ENCODE data around the gene RNF149.

RNF149 gene, protein sequence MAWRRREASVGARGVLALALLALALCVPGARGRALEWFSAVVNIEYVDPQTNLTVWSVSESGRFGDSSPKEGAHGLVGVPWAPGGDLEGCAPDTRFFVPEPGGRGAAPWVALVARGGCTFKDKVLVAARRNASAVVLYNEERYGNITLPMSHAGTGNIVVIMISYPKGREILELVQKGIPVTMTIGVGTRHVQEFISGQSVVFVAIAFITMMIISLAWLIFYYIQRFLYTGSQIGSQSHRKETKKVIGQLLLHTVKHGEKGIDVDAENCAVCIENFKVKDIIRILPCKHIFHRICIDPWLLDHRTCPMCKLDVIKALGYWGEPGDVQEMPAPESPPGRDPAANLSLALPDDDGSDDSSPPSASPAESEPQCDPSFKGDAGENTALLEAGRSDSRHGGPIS

DNA sequence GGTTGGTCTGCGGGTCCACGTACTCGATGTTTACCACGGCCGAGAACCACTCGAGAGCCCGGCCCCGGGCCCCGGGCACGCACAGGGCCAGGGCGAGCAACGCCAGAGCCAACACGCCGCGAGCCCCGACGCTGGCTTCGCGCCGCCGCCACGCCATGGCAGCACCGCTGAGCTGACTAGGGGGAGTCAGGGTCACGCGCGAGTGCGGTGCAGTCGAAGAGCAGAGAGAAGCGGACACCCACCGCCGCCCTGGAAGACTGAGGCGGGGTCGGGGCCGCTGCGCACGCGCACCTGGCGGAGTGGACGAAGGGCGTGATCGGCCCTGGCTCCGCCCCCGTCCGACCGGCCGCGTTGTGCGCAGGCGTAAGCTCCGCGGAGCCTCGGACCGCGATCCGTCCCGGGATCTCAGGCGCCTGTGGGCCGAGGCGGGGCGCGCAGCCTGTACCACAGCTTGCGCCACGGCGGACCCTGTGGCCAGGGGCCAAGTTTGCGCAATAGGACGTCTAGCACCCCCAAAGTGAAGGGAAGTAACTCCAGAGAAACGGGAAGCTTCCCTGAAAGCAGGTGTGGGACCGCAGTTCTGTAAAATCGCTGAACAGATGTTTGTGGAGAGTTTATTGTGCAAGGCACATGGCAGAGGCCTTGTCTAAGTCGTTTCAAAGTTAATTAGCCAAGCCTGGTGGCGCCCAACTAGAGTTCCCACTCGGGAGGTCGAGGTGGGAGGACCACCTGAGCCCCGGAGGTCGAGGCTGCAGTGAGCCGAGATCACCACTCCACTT lies at the start of gene RNF149:
TSS of gene RNF149 (minus strand) at position 270 of the 779 bp plus-strand sequence. CDS start at position 157, 113 bp downstream.
- Histone ChIP-seq H4K20me1 (ENCODE audit: insufficient read depth, low read length) (no peaks in the 10 kb centered on the region), H3K9me2 (ENCODE audit: low read depth, low read length) (no peaks in the 10 kb centered on the region), H3K4me2 (ENCODE audit: low read length) (peak within 1 kb of the TSS; percentile 68), H3K27ac (ENCODE audit: low read depth, low read length, poor library complexity, severe bottlenecking) (peak within 1 kb of the TSS; percentile 19), H2AFZ (ENCODE audit: low read length) (peak within 1 kb of the TSS; percentile 12; the same call in 1 of the 2 replicates), H3K36me3 (ENCODE audit: insufficient read depth, low read length) (no peaks in the 10 kb centered on the region), H3K79me2 (ENCODE audit: insufficient read depth, low read length) (no peaks in the 10 kb centered on the region), H3K27me3 (ENCODE audit: insufficient read depth, low read length) (no peaks in the 10 kb centered on the region), H3F3A (ENCODE audit: insufficient read depth, low read length) (no peaks in the 10 kb centered on the region), H3K4me3 (ENCODE audit: low read depth, low read length, poor library complexity, severe bottlenecking) (peak within 1 kb of the TSS; percentile 75), H3K9ac (ENCODE audit: low read length) (peak within 1 kb of the TSS; percentile 77), H3K9me3 (ENCODE audit: low read length) (no peaks in the 10 kb centered on the region), H3K4me1 (ENCODE audit: insufficient read depth, low read length, severe bottlenecking) (peaks cover 52% of the 10 kb centered on the region)
- TF ChIP-seq EZH2 (IDR thresholded peaks at IDR 0.05; ENCODE audit: borderline replicate concordance, low read length), result no peak
- TF ChIP-seq, protein P1, sequence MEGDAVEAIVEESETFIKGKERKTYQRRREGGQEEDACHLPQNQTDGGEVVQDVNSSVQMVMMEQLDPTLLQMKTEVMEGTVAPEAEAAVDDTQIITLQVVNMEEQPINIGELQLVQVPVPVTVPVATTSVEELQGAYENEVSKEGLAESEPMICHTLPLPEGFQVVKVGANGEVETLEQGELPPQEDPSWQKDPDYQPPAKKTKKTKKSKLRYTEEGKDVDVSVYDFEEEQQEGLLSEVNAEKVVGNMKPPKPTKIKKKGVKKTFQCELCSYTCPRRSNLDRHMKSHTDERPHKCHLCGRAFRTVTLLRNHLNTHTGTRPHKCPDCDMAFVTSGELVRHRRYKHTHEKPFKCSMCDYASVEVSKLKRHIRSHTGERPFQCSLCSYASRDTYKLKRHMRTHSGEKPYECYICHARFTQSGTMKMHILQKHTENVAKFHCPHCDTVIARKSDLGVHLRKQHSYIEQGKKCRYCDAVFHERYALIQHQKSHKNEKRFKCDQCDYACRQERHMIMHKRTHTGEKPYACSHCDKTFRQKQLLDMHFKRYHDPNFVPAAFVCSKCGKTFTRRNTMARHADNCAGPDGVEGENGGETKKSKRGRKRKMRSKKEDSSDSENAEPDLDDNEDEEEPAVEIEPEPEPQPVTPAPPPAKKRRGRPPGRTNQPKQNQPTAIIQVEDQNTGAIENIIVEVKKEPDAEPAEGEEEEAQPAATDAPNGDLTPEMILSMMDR (IDR thresholded peaks at IDR 0.05; ENCODE audit: low read length), result no peak

DNA sequence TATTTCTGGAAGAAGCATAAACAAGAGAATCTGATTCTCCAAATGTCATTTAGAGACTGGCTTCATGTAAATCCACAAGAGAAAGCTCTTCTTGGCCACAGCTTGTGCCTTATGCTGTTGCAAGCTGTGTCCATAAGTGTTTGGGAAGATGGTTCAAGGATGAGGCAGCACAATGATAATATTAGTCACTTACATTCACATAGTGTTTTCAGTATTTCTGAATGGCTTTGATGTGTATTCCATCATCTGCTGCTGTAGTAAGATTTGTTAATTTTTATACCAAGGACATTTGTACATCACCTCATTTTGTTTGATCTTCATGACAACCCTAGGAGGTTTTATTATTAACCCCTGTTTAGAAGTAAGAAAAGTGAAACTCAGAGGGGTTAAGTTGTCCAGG lies 48.9 kb upstream of the RNF149 start:
- Histone ChIP-seq H3K4me1 (ENCODE audit: insufficient read depth, low read length, severe bottlenecking) (no peaks in the 10 kb centered on the region), H3K9me2 (ENCODE audit: low read depth, low read length) (no peaks in the 10 kb centered on the region), H3K9ac (ENCODE audit: low read length) (no peak overlapping the region), H3K9me3 (ENCODE audit: low read length) (no peaks in the 10 kb centered on the region), H3K79me2 (ENCODE audit: insufficient read depth, low read length) (no peaks in the 10 kb centered on the region), H3K27me3 (ENCODE audit: insufficient read depth, low read length) (no peaks in the 10 kb centered on the region), H3K4me2 (ENCODE audit: low read length) (no peak overlapping the region), H3K4me3 (ENCODE audit: low read depth, low read length, poor library complexity, severe bottlenecking) (no peak overlapping the region), H3F3A (ENCODE audit: insufficient read depth, low read length) (no peaks in the 10 kb centered on the region), H3K27ac (ENCODE audit: low read depth, low read length, poor library complexity, severe bottlenecking) (no peak overlapping the region), H4K20me1 (ENCODE audit: insufficient read depth, low read length) (no peaks in the 10 kb centered on the region), H3K36me3 (ENCODE audit: insufficient read depth, low read length) (no peaks in the 10 kb centered on the region), H2AFZ (ENCODE audit: low read length) (no peak overlapping the region)
- no peak for TF ChIP-seq EZH2 (IDR thresholded peaks at IDR 0.05; ENCODE audit: borderline replicate concordance, low read length)
- TF ChIP-seq, protein P1 (IDR thresholded peaks at IDR 0.05; ENCODE audit: low read length), result no peak

DNA sequence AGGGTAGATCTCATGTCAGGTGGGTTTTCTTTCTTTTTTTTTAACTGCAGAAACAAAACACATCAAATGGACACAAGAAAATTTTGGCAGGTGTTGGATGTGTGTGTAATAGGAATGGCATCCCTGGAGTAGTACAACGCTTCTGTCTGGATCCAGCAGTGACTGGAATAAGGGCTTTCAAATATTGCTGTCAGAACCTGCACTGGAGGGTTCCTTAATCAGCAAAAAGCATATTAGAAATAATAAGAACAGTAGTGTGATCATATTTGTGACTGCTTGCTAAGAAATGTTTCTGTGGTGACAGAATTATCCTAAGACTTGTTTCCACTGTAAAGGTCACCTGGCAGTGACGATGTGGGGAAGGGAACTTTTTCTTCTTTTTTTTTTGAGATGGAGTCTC lies 48.0 kb upstream of the RNF149 start:
- no peak overlapping the region for H3K4me3 ChIP-seq (ENCODE audit: low read depth, low read length, poor library complexity, severe bottlenecking)
- no peaks in the 10 kb centered on the region for H4K20me1 ChIP-seq (ENCODE audit: insufficient read depth, low read length)
- H2AFZ ChIP-seq (ENCODE audit: low read length), result no peak overlapping the region
- H3K27me3 ChIP-seq (ENCODE audit: insufficient read depth, low read length), result no peaks in the 10 kb centered on the region
- TF ChIP-seq EZH2 (IDR thresholded peaks at IDR 0.05; ENCODE audit: borderline replicate concordance, low read length), result no peak
- TF ChIP-seq, protein P1 (IDR thresholded peaks at IDR 0.05; ENCODE audit: low read length), result no peak
- H3K79me2 ChIP-seq (ENCODE audit: insufficient read depth, low read length), result no peaks in the 10 kb centered on the region
- H3K9me2 ChIP-seq (ENCODE audit: low read depth, low read length), result no peaks in the 10 kb centered on the region
- no peaks in the 10 kb centered on the region for H3F3A ChIP-seq (ENCODE audit: insufficient read depth, low read length)
- H3K4me2 ChIP-seq (ENCODE audit: low read length), result no peak overlapping the region
- no peaks in the 10 kb centered on the region for H3K36me3 ChIP-seq (ENCODE audit: insufficient read depth, low read length)
- no peaks in the 10 kb centered on the region for H3K9me3 ChIP-seq (ENCODE audit: low read length)
- H3K4me1 ChIP-seq (ENCODE audit: insufficient read depth, low read length, severe bottlenecking), result no peaks in the 10 kb centered on the region
- H3K27ac ChIP-seq (ENCODE audit: low read depth, low read length, poor library complexity, severe bottlenecking), result no peak overlapping the region
- H3K9ac ChIP-seq (ENCODE audit: low read length), result no peak overlapping the region
